Measurements from ENCODE around the gene CLASP1.

GRCh38 chr2:121346859-121347258 is 302.4 kb downstream of the CLASP1 start:
- TF ChIP-seq POLR2AphosphoS5 (IDR thresholded peaks at IDR 0.05; ENCODE audit: low read depth) (no peak), CTCF (IDR thresholded peaks at IDR 0.05; ENCODE audit: insufficient read depth, low read length) (no peak)

Data from HL-60 (cell line).